H1 (cell line): Measurements from ENCODE around the gene CRABP1. TPM values are rescaled to one million over a fixed set of nuclear protein-coding genes. Genes with fewer than 3 reads are reported as not detected.

Source experiments
- CTCF ChIA-PET: fragments of 300-600 bp; sonication (Branson Sonifier 250); formaldehyde crosslinking; loops from one replicate; lab custom pipeline; 2021; ENCODE audit not compliant: partially characterized antibody; lab: Charles Lee
- POLR2A ChIA-PET: fragments of 300-600 bp; sonication (Branson Sonifier 250); formaldehyde crosslinking; loops from one replicate; lab custom pipeline; 2021; ENCODE audit warnings: inconsistent platforms; ENCODE audit not compliant: partially characterized antibody; lab: Charles Lee
- DNase-seq, 2 experiments: peaks; one replicate each; pipeline versions ENCODE4 v3.0.0 to v3.0.0-alpha.2; 2010 to 2022; ENCODE audit warnings: low spot score in 2 of 2, low read depth in 1 of 2, mixed read lengths in 1 of 2
- FAIRE-seq: peaks from 2 replicates; lab custom pipeline; 2011; peaks lifted over from hg19 to GRCh38; lab: Jason Lieb, UNC
- H2AFZ ChIP-seq: 2 replicates; pipeline ENCODE4 v1.8.1; 2012; ENCODE audit warnings: low read length, inconsistent platforms
- H2AK5ac ChIP-seq: 2 replicates; pipeline ENCODE4 v1.6.1; 2013; ENCODE audit warnings: low read depth, low read length
- H2BK120ac ChIP-seq: replicated peaks from 2 replicates; pipeline ENCODE3; 2013; ENCODE audit warnings: low read depth, low read length, inconsistent platforms
- H2BK12ac ChIP-seq: 2 replicates; pipeline ENCODE4 v1.6.1; 2013; ENCODE audit warnings: low read depth, low read length
- H2BK15ac ChIP-seq: 2 replicates; pipeline ENCODE4 v1.6.1; 2013; ENCODE audit warnings: low read length
- H2BK20ac ChIP-seq: 2 replicates; pipeline ENCODE4 v1.6.1; 2013; ENCODE audit warnings: low read length
- H2BK5ac ChIP-seq: 2 replicates; pipeline ENCODE4 v1.6.1; 2013; ENCODE audit warnings: low read depth, low read length
- H3K14ac ChIP-seq: 2 replicates; pipeline ENCODE4 v1.6.1; 2013; ENCODE audit warnings: inconsistent platforms; ENCODE audit not compliant: insufficient read length
- H3K18ac ChIP-seq: 2 replicates; pipeline ENCODE4 v1.6.1; 2013; ENCODE audit warnings: low read length; ENCODE audit errors: extremely low read depth
- H3K23ac ChIP-seq: 2 replicates; pipeline ENCODE4 v1.6.1; 2013; ENCODE audit warnings: inconsistent platforms; ENCODE audit not compliant: insufficient read length
- H3K23me2 ChIP-seq: 2 replicates; pipeline ENCODE4 v1.6.1; 2013; ENCODE audit warnings: low read depth, low read length
- H3K27ac ChIP-seq: 2 replicates; pipeline ENCODE4 v1.6.1; 2011; ENCODE audit warnings: low read depth, low read length, inconsistent platforms
- H3K27me3 ChIP-seq, 4 experiments: replicated peaks in 1 of 4; 1 replicate in 1 of 4; 2 replicates in 3 of 4; pipeline versions ENCODE4 v1.6.1 to v1.8.1; 2011 to 2013; ENCODE audit warnings: low read length in 3 of 4, mild to moderate bottlenecking in 3 of 4, inconsistent platforms in 2 of 4, mixed read lengths in 2 of 4, moderate library complexity in 1 of 4; ENCODE audit not compliant: control insufficient read depth in 3 of 4, insufficient read depth in 3 of 4; ENCODE audit errors: extremely low read depth in 1 of 4
- H3K36me3 ChIP-seq, 4 experiments: 2 replicates each; pipeline versions ENCODE4 v1.6.1 to v1.8.1; 2011 to 2013; ENCODE audit warnings: mild to moderate bottlenecking in 4 of 4, low read length in 3 of 4, moderate library complexity in 2 of 4, control low read depth in 1 of 4, inconsistent platforms in 1 of 4; ENCODE audit not compliant: insufficient read depth in 4 of 4, control insufficient read depth in 2 of 4
- H3K4ac ChIP-seq: replicated peaks from 2 replicates; pipeline ENCODE3; 2013; ENCODE audit warnings: low read length, low read depth, mixed read lengths, inconsistent platforms; ENCODE audit not compliant: insufficient read length
- H3K4me1 ChIP-seq, 4 experiments: replicated peaks in 1 of 4; 1 replicate in 1 of 4; 2 replicates in 3 of 4; pipeline versions ENCODE4 v1.6.1 to v1.8.1; 2011 to 2013; ENCODE audit warnings: low read length in 3 of 4, inconsistent platforms in 2 of 4, mixed read lengths in 1 of 4; ENCODE audit not compliant: insufficient read depth in 4 of 4, control insufficient read depth in 3 of 4
- H3K4me2 ChIP-seq, 2 experiments: 2 replicates each; pipeline versions ENCODE4 v1.6.1 to v1.8.1; 2011 to 2013; ENCODE audit warnings: low read depth in 2 of 2, low read length in 2 of 2, control low read depth in 1 of 2, inconsistent platforms in 1 of 2, mild to moderate bottlenecking in 1 of 2; ENCODE audit not compliant: insufficient read depth in 1 of 2
- H3K4me3 ChIP-seq, 4 experiments: fragments of 200-600, 300-600 bp in 1 of 4; sonication (generic), shearing (Covaris generic), sonication (Bioruptor Twin) in 1 of 4; 2 replicates each; pipeline versions ENCODE4 v1.5.1 to v1.8.1; 2011 to 2016; ENCODE audit warnings: low read length in 4 of 4, low read depth in 3 of 4, control low read depth in 2 of 4, inconsistent platforms in 2 of 4, mild to moderate bottlenecking in 2 of 4, mixed read lengths in 1 of 4, moderate library complexity in 1 of 4; ENCODE audit not compliant: insufficient read depth in 2 of 4; ENCODE audit errors: extremely low read depth in 1 of 4
- H3K56ac ChIP-seq: replicated peaks from 2 replicates; pipeline ENCODE3; 2013; ENCODE audit warnings: low read depth, mild to moderate bottlenecking, mixed read lengths, low read length, inconsistent platforms; ENCODE audit not compliant: insufficient read length
- H3K79me1 ChIP-seq: 2 replicates; pipeline ENCODE4 v1.6.1; 2013; ENCODE audit warnings: low read depth, low read length, control low read depth
- H3K79me2 ChIP-seq, 2 experiments: 2 replicates each; pipeline versions ENCODE4 v1.6.1 to v1.8.1; 2012 to 2013; ENCODE audit warnings: low read length in 2 of 2, mild to moderate bottlenecking in 2 of 2, inconsistent platforms in 1 of 2; ENCODE audit not compliant: insufficient read depth in 2 of 2, control insufficient read depth in 1 of 2
- H3K9ac ChIP-seq, 4 experiments: replicated peaks in 1 of 4; 1 replicate in 1 of 4; 2 replicates in 3 of 4; pipeline versions ENCODE4 v1.6.1 to v1.8.1; 2011 to 2013; ENCODE audit warnings: low read depth in 3 of 4, low read length in 3 of 4, control low read depth in 2 of 4, mild to moderate bottlenecking in 2 of 4, moderate library complexity in 2 of 4, inconsistent platforms in 1 of 4; ENCODE audit errors: extremely low read depth in 1 of 4
- H3K9me3 ChIP-seq, 2 experiments: 2 replicates each; pipeline versions ENCODE4 v1.6.1 to v1.8.1; 2012 to 2013; ENCODE audit warnings: mild to moderate bottlenecking in 2 of 2, moderate library complexity in 2 of 2, control low read depth in 1 of 2, inconsistent platforms in 1 of 2, low read depth in 1 of 2, low read length in 1 of 2, mixed read lengths in 1 of 2; ENCODE audit not compliant: insufficient read depth in 2 of 2
- H4K20me1 ChIP-seq, 2 experiments: replicated peaks in 1 of 2; 2 replicates each; pipeline versions ENCODE3 to v1.8.1; 2011 to 2013; ENCODE audit warnings: inconsistent platforms in 2 of 2, low read length in 2 of 2, mild to moderate bottlenecking in 1 of 2; ENCODE audit not compliant: insufficient read depth in 2 of 2, control insufficient read depth in 1 of 2
- H4K5ac ChIP-seq: 2 replicates; pipeline ENCODE4 v1.6.1; 2013; ENCODE audit warnings: low read length, low read depth, mixed read lengths, inconsistent platforms; ENCODE audit not compliant: insufficient read length
- H4K8ac ChIP-seq: 2 replicates; pipeline ENCODE4 v1.8.0; 2013; ENCODE audit warnings: mild to moderate bottlenecking, moderate library complexity, low read length, inconsistent platforms; ENCODE audit not compliant: insufficient read depth; ENCODE audit errors: extremely low read depth
- H4K91ac ChIP-seq: replicated peaks from 2 replicates; pipeline ENCODE3; 2013; ENCODE audit warnings: low read length, mixed read lengths, inconsistent platforms; ENCODE audit not compliant: insufficient read length
- BRCA1 ChIP-seq: IDR thresholded peaks from 2 replicates; pipeline ENCODE4 v1.6.1; 2012; ENCODE audit warnings: low read depth, low read length, improper control_type of control experiment
- CTCF ChIP-seq, 3 experiments: IDR thresholded peaks; 1 replicate in 2 of 3; 2 replicates in 1 of 3; pipeline versions ENCODE4 v1.5.1 to v1.6.1; 2011; ENCODE audit warnings: low read length in 3 of 3, mild to moderate bottlenecking in 3 of 3, inconsistent platforms in 2 of 3, low read depth in 1 of 3, moderate library complexity in 1 of 3; ENCODE audit not compliant: insufficient read depth in 1 of 3; ENCODE audit errors: control extremely low read depth in 1 of 3
- FOSL1 ChIP-seq: IDR thresholded peaks from 2 replicates; pipeline ENCODE4 v1.6.1; 2011; ENCODE audit warnings: mild to moderate bottlenecking, low read depth, low read length, moderate library complexity; ENCODE audit not compliant: insufficient read depth
- MAFK ChIP-seq: IDR thresholded peaks from 2 replicates; pipeline ENCODE4 v1.6.1; 2012; ENCODE audit warnings: low read depth, mild to moderate bottlenecking, improper control_type of control experiment, low read length
- SUZ12 ChIP-seq: fragments of 200-600 bp; sonication (generic); IDR thresholded peaks from 2 replicates; pipeline ENCODE4 v1.6.1; 2012; ENCODE audit warnings: mild to moderate bottlenecking, inconsistent platforms, low read length, moderate library complexity, mixed read lengths
- USF2 ChIP-seq: IDR thresholded peaks from 2 replicates; pipeline ENCODE4 v1.6.1; 2011; ENCODE audit warnings: low read length, improper control_type of control experiment
- WGBS, 2 experiments: shearing (Covaris generic) in 1 of 2; methylation state at CpG; one replicate each; pipeline versions ENCODE4 v1.1.6 to v1.1.7; 2013 to 2015; ENCODE audit warnings: low lambda C conversion rate in 2 of 2, mixed read lengths in 2 of 2, inconsistent platforms in 1 of 2, low coverage in 1 of 2, missing lambda C conversion rate in 1 of 2; ENCODE audit not compliant: insufficient replicate concordance in 2 of 2, insufficient coverage in 1 of 2, insufficient read length in 1 of 2; ENCODE audit errors: extremely low coverage in 1 of 2, missing lambda C conversion rate in 1 of 2; 5-methylcytosine and 5-hydroxymethylcytosine counted together
- polyA plus RNA-seq, 7 experiments: library from polyadenylated mRNA; depleted of rRNA in 3 of 7; stranded (reverse) in 5 of 7; unstranded in 2 of 7; fragments of >200 nt in 5 of 7; fragments of 200-250 nt in 2 of 7; gene quantifications; 1 replicate in 5 of 7; 2 replicates in 1 of 7; 4 replicates in 1 of 7; pipeline versions ENCODE4 v1.2.1 to v1.2.3, GENCODE V29; 2011 to 2013; ENCODE audit warnings: missing spikeins in 2 of 7, mixed read lengths in 2 of 7
- total RNA-seq: library from RNA; stranded (reverse); fragmentation: NEBNext Ultra II Directional; extraction: Animal tissue kit (Norgen Biotek cat#: 25700); gene quantifications from 2 replicates; pipeline ENCODE4 v1.2.1, GENCODE V29; 2021

The CRABP1 gene
- total and polyA plus RNA-seq, 2 of the 8 experiments (the other 6 are each of a cell fraction or from before 2014, with no cell fraction given): 385 to 655 TPM

GRCh38 chr15:78299101-78299930 lies 40.8 kb upstream of the CRABP1 start, which contains the start of gene SKIC8:
Gene SKIC8, minus strand, starts transcription at chr15:78299609. Its CDS starts 3,923 bp downstream, at chr15:78295686.
- no peaks in the 10 kb centered on the region for H3K36me3 ChIP-seq
- H3K4me2 ChIP-seq: peak within 1 kb of the TSS; percentile 88 to 94
- H3K9me3 ChIP-seq: no peaks in the 10 kb centered on the region
- H3K79me2 ChIP-seq: peaks cover 3 to 19% of the 10 kb centered on the region in 2 experiments; a peak in 3 of 4 replicates
- peak within 1 kb of the TSS; percentile 71 to 92 (median 77) for H3K9ac ChIP-seq
- H2BK120ac ChIP-seq: no peak within 1 kb of the TSS
- no peak within 1 kb of the TSS for H2BK15ac ChIP-seq
- H3K79me1 ChIP-seq: peaks cover 7% of the 10 kb centered on the region
- 0 out of 2 replicates have a peak within 1 kb of the TSS, but pooled peaks have one; percentile 93 for H2AK5ac ChIP-seq
- no peak within 1 kb of the TSS for H2BK12ac ChIP-seq
- H4K5ac ChIP-seq: peak within 1 kb of the TSS; percentile 78
- peak within 1 kb of the TSS; percentile 81 to 97 (median 86) for H3K4me3 ChIP-seq
- no peak within 1 kb of the TSS for H3K23ac ChIP-seq
- peak within 1 kb of the TSS; percentile 49; the same call in 1 of the 2 replicates for H2BK5ac ChIP-seq
- H3K4me1 ChIP-seq: peaks cover 0 to 2% (median 0%) of the 10 kb centered on the region in 4 experiments; a peak in 2 of 7 replicates
- WGBS, 2 experiments: 2% methylated on average over 55 of the region's 55 CpGs; no CpG with 5 or more reads in 1 of the 2 experiments
- H4K91ac ChIP-seq: no peak within 1 kb of the TSS
- H3K14ac ChIP-seq: no peak within 1 kb of the TSS
- H2BK20ac ChIP-seq: no peak within 1 kb of the TSS
- peaks cover 0 to 4% (median 0%) of the 10 kb centered on the region in 4 experiments; a peak in 2 of 7 replicates for H3K27me3 ChIP-seq
- no peak for FAIRE-seq
- POLR2A ChIA-PET: interaction anchor here (0.6 to 1.9 kb wide), 23 partner anchors 8 to 267 kb away, joined by 3 to 8 read pairs (median 4); partner anchors contain the start of genes CHRNA5, CRABP1, DNAJA4 and IREB2
- no peak within 1 kb of the TSS for H3K4ac ChIP-seq
- peak; percentile 78 to 95 for DNase-seq
- peak within 1 kb of the TSS; percentile 59; the same call in 1 of the 2 replicates for H2AFZ ChIP-seq
- H3K18ac ChIP-seq: no peak within 1 kb of the TSS
- peak within 1 kb of the TSS; percentile 73 for H3K56ac ChIP-seq
- peak within 1 kb of the TSS; percentile 93 for H4K8ac ChIP-seq
- peaks cover 6% of the 10 kb centered on the region; the same call in 1 of the 2 replicates for H3K23me2 ChIP-seq
- H4K20me1 ChIP-seq: peaks cover 0 to 2% of the 10 kb centered on the region in 2 experiments
- CTCF ChIA-PET: interaction anchor here (0.6 to 1.3 kb wide), 12 partner anchors 10 to 321 kb away, joined by 3 to 7 read pairs (median 3); no protein-coding TSS in a partner anchor
- peak within 1 kb of the TSS; percentile 54; the same call in 1 of the 2 replicates for H3K27ac ChIP-seq
- TF ChIP-seq SUZ12 (no peak), USF2 (no peak), MAFK (no peak), BRCA1 (no peak), CTCF (IDR thresholded peaks at IDR 0.05; ENCODE audit: control extremely low read depth in 1 of 3, insufficient read depth in 1 of 3, low read depth in 1 of 3, low read length in 3 of 3) (no peak), FOSL1 (no peak)
